H1 (cell line): ENCODE data around the gene MED31. TPM values are rescaled to one million over a fixed set of nuclear protein-coding genes. Genes with fewer than 3 reads are reported as not detected.

Source experiments
- CTCF ChIA-PET: fragments of 300-600 bp; sonication (Branson Sonifier 250); formaldehyde crosslinking; loops from one replicate; lab custom pipeline; 2021; ENCODE audit not compliant: partially characterized antibody; lab: Charles Lee
- POLR2A ChIA-PET: fragments of 300-600 bp; sonication (Branson Sonifier 250); formaldehyde crosslinking; loops from one replicate; lab custom pipeline; 2021; ENCODE audit warnings: inconsistent platforms; ENCODE audit not compliant: partially characterized antibody; lab: Charles Lee
- DNase-seq, 2 experiments: peaks; one replicate each; pipeline versions ENCODE4 v3.0.0 to v3.0.0-alpha.2; 2010 to 2022; ENCODE audit warnings: low spot score in 2 of 2, low read depth in 1 of 2, mixed read lengths in 1 of 2
- FAIRE-seq: peaks from 2 replicates; lab custom pipeline; 2011; peaks lifted over from hg19 to GRCh38; lab: Jason Lieb, UNC
- H2AFZ ChIP-seq: 2 replicates; pipeline ENCODE4 v1.8.1; 2012; ENCODE audit warnings: low read length, inconsistent platforms
- H2AK5ac ChIP-seq: 2 replicates; pipeline ENCODE4 v1.6.1; 2013; ENCODE audit warnings: low read depth, low read length
- H2BK120ac ChIP-seq: replicated peaks from 2 replicates; pipeline ENCODE3; 2013; ENCODE audit warnings: low read depth, low read length, inconsistent platforms
- H2BK12ac ChIP-seq: 2 replicates; pipeline ENCODE4 v1.6.1; 2013; ENCODE audit warnings: low read depth, low read length
- H2BK15ac ChIP-seq: 2 replicates; pipeline ENCODE4 v1.6.1; 2013; ENCODE audit warnings: low read length
- H2BK20ac ChIP-seq: 2 replicates; pipeline ENCODE4 v1.6.1; 2013; ENCODE audit warnings: low read length
- H2BK5ac ChIP-seq: 2 replicates; pipeline ENCODE4 v1.6.1; 2013; ENCODE audit warnings: low read depth, low read length
- H3K14ac ChIP-seq: 2 replicates; pipeline ENCODE4 v1.6.1; 2013; ENCODE audit warnings: inconsistent platforms; ENCODE audit not compliant: insufficient read length
- H3K18ac ChIP-seq: 2 replicates; pipeline ENCODE4 v1.6.1; 2013; ENCODE audit warnings: low read length; ENCODE audit errors: extremely low read depth
- H3K23ac ChIP-seq: 2 replicates; pipeline ENCODE4 v1.6.1; 2013; ENCODE audit warnings: inconsistent platforms; ENCODE audit not compliant: insufficient read length
- H3K23me2 ChIP-seq: 2 replicates; pipeline ENCODE4 v1.6.1; 2013; ENCODE audit warnings: low read depth, low read length
- H3K27ac ChIP-seq: 2 replicates; pipeline ENCODE4 v1.6.1; 2011; ENCODE audit warnings: low read depth, low read length, inconsistent platforms
- H3K27me3 ChIP-seq, 4 experiments: replicated peaks in 1 of 4; 1 replicate in 1 of 4; 2 replicates in 3 of 4; pipeline versions ENCODE4 v1.6.1 to v1.8.1; 2011 to 2013; ENCODE audit warnings: low read length in 3 of 4, mild to moderate bottlenecking in 3 of 4, inconsistent platforms in 2 of 4, mixed read lengths in 2 of 4, moderate library complexity in 1 of 4; ENCODE audit not compliant: control insufficient read depth in 3 of 4, insufficient read depth in 3 of 4; ENCODE audit errors: extremely low read depth in 1 of 4
- H3K36me3 ChIP-seq, 4 experiments: 2 replicates each; pipeline versions ENCODE4 v1.6.1 to v1.8.1; 2011 to 2013; ENCODE audit warnings: mild to moderate bottlenecking in 4 of 4, low read length in 3 of 4, moderate library complexity in 2 of 4, control low read depth in 1 of 4, inconsistent platforms in 1 of 4; ENCODE audit not compliant: insufficient read depth in 4 of 4, control insufficient read depth in 2 of 4
- H3K4ac ChIP-seq: replicated peaks from 2 replicates; pipeline ENCODE3; 2013; ENCODE audit warnings: low read length, low read depth, mixed read lengths, inconsistent platforms; ENCODE audit not compliant: insufficient read length
- H3K4me1 ChIP-seq, 4 experiments: replicated peaks in 1 of 4; 1 replicate in 1 of 4; 2 replicates in 3 of 4; pipeline versions ENCODE4 v1.6.1 to v1.8.1; 2011 to 2013; ENCODE audit warnings: low read length in 3 of 4, inconsistent platforms in 2 of 4, mixed read lengths in 1 of 4; ENCODE audit not compliant: insufficient read depth in 4 of 4, control insufficient read depth in 3 of 4
- H3K4me2 ChIP-seq, 2 experiments: 2 replicates each; pipeline versions ENCODE4 v1.6.1 to v1.8.1; 2011 to 2013; ENCODE audit warnings: low read depth in 2 of 2, low read length in 2 of 2, control low read depth in 1 of 2, inconsistent platforms in 1 of 2, mild to moderate bottlenecking in 1 of 2; ENCODE audit not compliant: insufficient read depth in 1 of 2
- H3K4me3 ChIP-seq, 4 experiments: fragments of 200-600, 300-600 bp in 1 of 4; sonication (generic), shearing (Covaris generic), sonication (Bioruptor Twin) in 1 of 4; 2 replicates each; pipeline versions ENCODE4 v1.5.1 to v1.8.1; 2011 to 2016; ENCODE audit warnings: low read length in 4 of 4, low read depth in 3 of 4, control low read depth in 2 of 4, inconsistent platforms in 2 of 4, mild to moderate bottlenecking in 2 of 4, mixed read lengths in 1 of 4, moderate library complexity in 1 of 4; ENCODE audit not compliant: insufficient read depth in 2 of 4; ENCODE audit errors: extremely low read depth in 1 of 4
- H3K56ac ChIP-seq: replicated peaks from 2 replicates; pipeline ENCODE3; 2013; ENCODE audit warnings: low read depth, mild to moderate bottlenecking, mixed read lengths, low read length, inconsistent platforms; ENCODE audit not compliant: insufficient read length
- H3K79me1 ChIP-seq: 2 replicates; pipeline ENCODE4 v1.6.1; 2013; ENCODE audit warnings: low read depth, low read length, control low read depth
- H3K79me2 ChIP-seq, 2 experiments: 2 replicates each; pipeline versions ENCODE4 v1.6.1 to v1.8.1; 2012 to 2013; ENCODE audit warnings: low read length in 2 of 2, mild to moderate bottlenecking in 2 of 2, inconsistent platforms in 1 of 2; ENCODE audit not compliant: insufficient read depth in 2 of 2, control insufficient read depth in 1 of 2
- H3K9ac ChIP-seq, 4 experiments: replicated peaks in 1 of 4; 1 replicate in 1 of 4; 2 replicates in 3 of 4; pipeline versions ENCODE4 v1.6.1 to v1.8.1; 2011 to 2013; ENCODE audit warnings: low read depth in 3 of 4, low read length in 3 of 4, control low read depth in 2 of 4, mild to moderate bottlenecking in 2 of 4, moderate library complexity in 2 of 4, inconsistent platforms in 1 of 4; ENCODE audit errors: extremely low read depth in 1 of 4
- H3K9me3 ChIP-seq, 2 experiments: 2 replicates each; pipeline versions ENCODE4 v1.6.1 to v1.8.1; 2012 to 2013; ENCODE audit warnings: mild to moderate bottlenecking in 2 of 2, moderate library complexity in 2 of 2, control low read depth in 1 of 2, inconsistent platforms in 1 of 2, low read depth in 1 of 2, low read length in 1 of 2, mixed read lengths in 1 of 2; ENCODE audit not compliant: insufficient read depth in 2 of 2
- H4K20me1 ChIP-seq, 2 experiments: replicated peaks in 1 of 2; 2 replicates each; pipeline versions ENCODE3 to v1.8.1; 2011 to 2013; ENCODE audit warnings: inconsistent platforms in 2 of 2, low read length in 2 of 2, mild to moderate bottlenecking in 1 of 2; ENCODE audit not compliant: insufficient read depth in 2 of 2, control insufficient read depth in 1 of 2
- H4K5ac ChIP-seq: 2 replicates; pipeline ENCODE4 v1.6.1; 2013; ENCODE audit warnings: low read length, low read depth, mixed read lengths, inconsistent platforms; ENCODE audit not compliant: insufficient read length
- H4K8ac ChIP-seq: 2 replicates; pipeline ENCODE4 v1.8.0; 2013; ENCODE audit warnings: mild to moderate bottlenecking, moderate library complexity, low read length, inconsistent platforms; ENCODE audit not compliant: insufficient read depth; ENCODE audit errors: extremely low read depth
- H4K91ac ChIP-seq: replicated peaks from 2 replicates; pipeline ENCODE3; 2013; ENCODE audit warnings: low read length, mixed read lengths, inconsistent platforms; ENCODE audit not compliant: insufficient read length
- E2F6 ChIP-seq: IDR thresholded peaks from 2 replicates; pipeline ENCODE4 v1.6.1; 2012; ENCODE audit warnings: inconsistent platforms
- EGR1 ChIP-seq: IDR thresholded peaks from 2 replicates; pipeline ENCODE4 v1.6.1; 2011; ENCODE audit warnings: low read depth, low read length, borderline replicate concordance
- KDM1A ChIP-seq: fragments of 200-600, 300-600 bp; sonication (generic); IDR thresholded peaks from 2 replicates; pipeline ENCODE4 v1.7.1; 2016; ENCODE audit warnings: mild to moderate bottlenecking, low read length, borderline replicate concordance
- NANOG ChIP-seq: IDR thresholded peaks from 2 replicates; pipeline ENCODE4 v1.6.1; 2011; ENCODE audit warnings: low read length, low read depth, mild to moderate bottlenecking, inconsistent platforms; ENCODE audit not compliant: insufficient read depth, poor library complexity, severe bottlenecking
- SAP30 ChIP-seq: fragments of 300-600 bp; sonication (generic); IDR thresholded peaks from 2 replicates; pipeline ENCODE4 v1.7.1; 2012; ENCODE audit warnings: low read length, moderate library complexity, mild to moderate bottlenecking, inconsistent platforms; ENCODE audit not compliant: insufficient read depth, insufficient replicate concordance
- TCF12 ChIP-seq: IDR thresholded peaks from 2 replicates; pipeline ENCODE4 v1.6.1; 2011; ENCODE audit warnings: low read depth, mild to moderate bottlenecking, low read length
- USF2 ChIP-seq: IDR thresholded peaks from 2 replicates; pipeline ENCODE4 v1.6.1; 2011; ENCODE audit warnings: low read length, improper control_type of control experiment
- YY1 ChIP-seq: IDR thresholded peaks from 2 replicates; pipeline ENCODE4 v1.6.1; 2011; ENCODE audit warnings: low read depth, mild to moderate bottlenecking, low read length
- WGBS, 2 experiments: shearing (Covaris generic) in 1 of 2; methylation state at CpG; one replicate each; pipeline versions ENCODE4 v1.1.6 to v1.1.7; 2013 to 2015; ENCODE audit warnings: low lambda C conversion rate in 2 of 2, mixed read lengths in 2 of 2, inconsistent platforms in 1 of 2, low coverage in 1 of 2, missing lambda C conversion rate in 1 of 2; ENCODE audit not compliant: insufficient replicate concordance in 2 of 2, insufficient coverage in 1 of 2, insufficient read length in 1 of 2; ENCODE audit errors: extremely low coverage in 1 of 2, missing lambda C conversion rate in 1 of 2; 5-methylcytosine and 5-hydroxymethylcytosine counted together
- polyA plus RNA-seq, 7 experiments: library from polyadenylated mRNA; depleted of rRNA in 3 of 7; stranded (reverse) in 5 of 7; unstranded in 2 of 7; fragments of >200 nt in 5 of 7; fragments of 200-250 nt in 2 of 7; gene quantifications; 1 replicate in 5 of 7; 2 replicates in 1 of 7; 4 replicates in 1 of 7; pipeline versions ENCODE4 v1.2.1 to v1.2.3, GENCODE V29; 2011 to 2013; ENCODE audit warnings: missing spikeins in 2 of 7, mixed read lengths in 2 of 7
- total RNA-seq: library from RNA; stranded (reverse); fragmentation: NEBNext Ultra II Directional; extraction: Animal tissue kit (Norgen Biotek cat#: 25700); gene quantifications from 2 replicates; pipeline ENCODE4 v1.2.1, GENCODE V29; 2021

MED31 gene
- total and polyA plus RNA-seq, 2 of the 8 experiments (the other 6 are each of a cell fraction or from before 2014, with no cell fraction given), result 4.6 to 12.3 TPM

GRCh38 chr17:6623941-6624340 is 27.5 kb downstream of the MED31 start:
- Histone ChIP-seq H3K79me1 (no peaks in the 10 kb centered on the region), H2BK20ac (no peak overlapping the region), H2AK5ac (no peak overlapping the region), H3K14ac (no peak overlapping the region), H2BK12ac (no peak overlapping the region), H3K4ac (no peak overlapping the region), H4K20me1 (peaks cover 1 to 4% of the 10 kb centered on the region in 2 experiments), H3K27ac (no peak overlapping the region), H4K8ac (no peak overlapping the region), H3K27me3 (no peaks in the 10 kb centered on the region), H3K9me3 (no peaks in the 10 kb centered on the region), H3K23me2 (no peaks in the 10 kb centered on the region), H3K4me2 (no peak overlapping the region), H3K36me3 (peaks cover 7 to 34% (median 29%) of the 10 kb centered on the region in 4 experiments), H3K4me3 (no peak overlapping the region), H3K4me1 (no peaks in the 10 kb centered on the region), H2BK120ac (no peak overlapping the region), H4K5ac (no peak overlapping the region), H3K79me2 (no peaks in the 10 kb centered on the region), H3K18ac (no peak overlapping the region), H3K9ac (no peak overlapping the region), H4K91ac (no peak overlapping the region), H3K23ac (no peak overlapping the region), H2BK15ac (no peak overlapping the region), H3K56ac (no peak overlapping the region), H2AFZ (no peak overlapping the region), H2BK5ac (no peak overlapping the region)
- no peak for DNase-seq
- CTCF ChIA-PET, result interaction anchor here (0.9 kb wide), 1 partner anchor 20 kb away, joined by 3 read pairs; no protein-coding TSS in a partner anchor
- POLR2A ChIA-PET, result interaction anchor here (1.2 kb wide), 2 partner anchors 12 to 14 kb away, joined by 4 read pairs; no protein-coding TSS in a partner anchor
- FAIRE-seq, result no peak
- no peak for TF ChIP-seq USF2
- TF ChIP-seq KDM1A, result no peak
- TF ChIP-seq NANOG, result no peak
- no peak for TF ChIP-seq SAP30
- no peak for TF ChIP-seq E2F6
- TF ChIP-seq TCF12, result no peak
- no peak for TF ChIP-seq YY1
- TF ChIP-seq EGR1, result no peak
- 96% methylated on average over 3 of the region's 3 CpGs; no CpG with 5 or more reads in 1 of the 2 experiments for WGBS, 2 experiments
